Measurements from ENCODE around the gene RNPEPL1. TPM values are rescaled to one million over a fixed set of nuclear protein-coding genes. Genes with fewer than 3 reads are reported as not detected.
"Not testable (repeated sequence)": the region's sequence is repeated elsewhere in the genome, so short reads cannot be mapped to it uniquely, and the experiment has no call there.

RNPEPL1 gene
- total RNA-seq, 1 donor from 2014 or later = 196 TPM

GRCh38 chr2:240613781-240614180, 45.5 kb downstream of the RNPEPL1 start:
- Histone ChIP-seq H3K27me3 (no peaks in the 10 kb centered on the region), H3K9me3 (no peaks in the 10 kb centered on the region), H3K27ac (no peak overlapping the region), H3K4me1 (no peaks in the 10 kb centered on the region), H3K36me3 (no peaks in the 10 kb centered on the region), H3K4me3 (no peak overlapping the region)
- intact Hi-C loops (cut with DNase I) = no loop called here
- TF ChIP-seq CTCF (IDR thresholded peaks at IDR 0.05) = no peak
- no peak for DNase-seq (ENCODE audit: low spot score in 2 of 2)

GRCh38 chr2:240614391-240614790, 46.1 kb downstream of the RNPEPL1 start:
- H3K9me3 ChIP-seq = no peaks in the 10 kb centered on the region
- H3K27me3 ChIP-seq = no peaks in the 10 kb centered on the region
- no peaks in the 10 kb centered on the region for H3K4me1 ChIP-seq
- DNase-seq (ENCODE audit: low spot score in 2 of 2) = peak in 1 of 2 donors; percentile 27
- H3K27ac ChIP-seq = no peak overlapping the region
- intact Hi-C loops (cut with DNase I) = no loop called here
- no peak overlapping the region for H3K4me3 ChIP-seq
- no peak for TF ChIP-seq CTCF (IDR thresholded peaks at IDR 0.05)
- no peaks in the 10 kb centered on the region for H3K36me3 ChIP-seq

GRCh38 chr2:240615396-240615795, 47.1 kb downstream of the RNPEPL1 start:
- Histone ChIP-seq H3K27me3 (no peaks in the 10 kb centered on the region), H3K9me3 (no peaks in the 10 kb centered on the region), H3K4me3 (no peak overlapping the region), H3K36me3 (no peaks in the 10 kb centered on the region), H3K27ac (no peak overlapping the region), H3K4me1 (no peaks in the 10 kb centered on the region)
- intact Hi-C loops (cut with DNase I) = no loop called here
- peak in 1 of 2 donors; percentile 9 for DNase-seq (ENCODE audit: low spot score in 2 of 2)
- TF ChIP-seq CTCF (IDR thresholded peaks at IDR 0.05) = no peak

GRCh38 chr2:240615820-240616547, 47.7 kb downstream of the RNPEPL1 start:
- peak; percentile 1 to 56 for DNase-seq (ENCODE audit: low spot score in 2 of 2)
- TF ChIP-seq CTCF (IDR thresholded peaks at IDR 0.05) = no peak
- Histone ChIP-seq H3K9me3 (no peaks in the 10 kb centered on the region), H3K27ac (no peak overlapping the region), H3K27me3 (no peaks in the 10 kb centered on the region), H3K36me3 (no peaks in the 10 kb centered on the region), H3K4me3 (no peak overlapping the region), H3K4me1 (no peaks in the 10 kb centered on the region)
- intact Hi-C loops (cut with DNase I) = no loop called here

- not testable (repeated sequence) for DNase-seq (ENCODE audit: low spot score in 2 of 2)
Measured at GRCh38 chr2:240616860-240617666, 48.8 kb downstream of the RNPEPL1 start.

GRCh38 chr2:240618776-240619175, 50.5 kb downstream of the RNPEPL1 start:
- Histone ChIP-seq H3K4me3 (no peak overlapping the region), H3K9me3 (no peaks in the 10 kb centered on the region), H3K4me1 (no peaks in the 10 kb centered on the region), H3K27me3 (no peaks in the 10 kb centered on the region), H3K27ac (no peak overlapping the region), H3K36me3 (no peaks in the 10 kb centered on the region)
- intact Hi-C loops (cut with DNase I) = no loop called here
- no peak for DNase-seq (ENCODE audit: low spot score in 2 of 2)
- no peak for TF ChIP-seq CTCF (IDR thresholded peaks at IDR 0.05)

More at GRCh38 chr2:240616860-240617666, 48.8 kb downstream of the RNPEPL1 start:
- H3K4me3 ChIP-seq; intact Hi-C loops (cut with DNase I); H3K9me3 ChIP-seq; H3K4me1 ChIP-seq; H3K36me3 ChIP-seq; H3K27me3 ChIP-seq; H3K27ac ChIP-seq: not testable (repeated sequence)

Data from ascending aorta (tissue), 2 donors.